RCC 7860 (cell line): ENCODE data around the gene SEMA4F.
"Not testable (repeated sequence)": the region's sequence is repeated elsewhere in the genome, so short reads cannot be mapped to it uniquely, and the experiment has no call there.

Experiments
- DNase-seq: peaks from one replicate; pipeline ENCODE4 v3.0.0-alpha.2; 2015; ENCODE audit warnings: low spot score
- FAIRE-seq: peaks from 2 replicates; lab custom pipeline; 2012; peaks lifted over from hg19 to GRCh38; lab: Jason Lieb, UNC

Gene SEMA4F

GRCh38 chr2:74653985-74654882, at the start of gene SEMA4F:
Gene SEMA4F, plus strand, starts transcription at chr2:74654247. Its CDS starts 130 bp downstream, at chr2:74654377.
- DNase-seq (peak; percentile 91), FAIRE-seq (peak; percentile 84)

GRCh38 chr2:74606927-74607326, 47.1 kb upstream of the SEMA4F start:
- FAIRE-seq (no peak), DNase-seq (no peak)

- FAIRE-seq: no peak
- no peak for DNase-seq
Measured at GRCh38 chr2:74617122-74617521, 36.9 kb upstream of the SEMA4F start.

GRCh38 chr2:74618410-74619083, 35.5 kb upstream of the SEMA4F start:
- no peak for FAIRE-seq
- DNase-seq: no peak

GRCh38 chr2:74619651-74620297, 34.3 kb upstream of the SEMA4F start:
- DNase-seq (no peak), FAIRE-seq (no peak)

GRCh38 chr2:74620671-74621070, 33.4 kb upstream of the SEMA4F start:
- no peak for FAIRE-seq
- no peak for DNase-seq

GRCh38 chr2:74625658-74626425, 28.2 kb upstream of the SEMA4F start:
- DNase-seq (no peak), FAIRE-seq (no peak)

GRCh38 chr2:74628538-74629105, 25.4 kb upstream of the SEMA4F start:
- no peak for FAIRE-seq
- DNase-seq: no peak

- DNase-seq, FAIRE-seq: not testable (repeated sequence)
Measured at GRCh38 chr2:74630454-74630853, 23.6 kb upstream of the SEMA4F start.

- FAIRE-seq: peak; percentile 62
Measured at GRCh38 chr2:74632209-74632938, 21.7 kb upstream of the SEMA4F start.

GRCh38 chr2:74632939-74633312, 21.1 kb upstream of the SEMA4F start:
- DNase-seq: no peak

More at GRCh38 chr2:74632209-74632938, 21.7 kb upstream of the SEMA4F start:
- no peak for DNase-seq

GRCh38 chr2:74639550-74639949, 14.5 kb upstream of the SEMA4F start:
- FAIRE-seq (no peak), DNase-seq (no peak)

More at GRCh38 chr2:74632939-74633312, 21.1 kb upstream of the SEMA4F start:
- no peak for FAIRE-seq

GRCh38 chr2:74645344-74645743, 8.7 kb upstream of the SEMA4F start:
- FAIRE-seq (no peak), DNase-seq (no peak)

GRCh38 chr2:74646201-74646600, 7.8 kb upstream of the SEMA4F start:
- FAIRE-seq: no peak
- DNase-seq: no peak

- FAIRE-seq (no peak), DNase-seq (no peak)
Measured at GRCh38 chr2:74646834-74647482, 7.1 kb upstream of the SEMA4F start.

- FAIRE-seq (no peak), DNase-seq (no peak)
Measured at GRCh38 chr2:74648009-74648443, 6.0 kb upstream of the SEMA4F start, which contains the start of gene M1AP. Gene M1AP, minus strand, starts transcription at chr2:74648330. Its CDS starts 8,055 bp downstream, at chr2:74640275.

GRCh38 chr2:74653589-74653984, 460 bp upstream of the SEMA4F start:
- no peak for DNase-seq
- no peak for FAIRE-seq

GRCh38 chr2:74655579-74655978, 1.5 kb downstream of the SEMA4F start:
- no peak for DNase-seq
- no peak for FAIRE-seq

GRCh38 chr2:74658516-74658915, 4.5 kb downstream of the SEMA4F start:
- no peak for DNase-seq
- no peak for FAIRE-seq
